ENCODE data around the gene RPL28. TPM values are rescaled to one million over a fixed set of nuclear protein-coding genes. Genes with fewer than 3 reads are reported as not detected.
"Not testable (repeated sequence)": the region's sequence is repeated elsewhere in the genome, so short reads cannot be mapped to it uniquely, and the experiment has no call there.

The RPL28 gene
- polyA plus RNA-seq, 3 donors from 2014 or later = 118 to 365 (median 350) TPM

- Mint-ChIP-seq H3K36me3 (peaks cover 0 to 4% (median 3%) of the 10 kb centered on the region in 3 donors), H3K27me3 (ENCODE audit: low read depth in 3 of 3) (peaks cover 29 to 55% (median 33%) of the 10 kb centered on the region in 3 donors), H3K4me1 (peaks cover 16 to 18% of the 10 kb centered on the region in 2 donors), H3K4me3 (peak overlapping the region; percentile 16 to 66 (median 51)), H3K9me3 (peaks cover 0 to 2% (median 0%) of the 10 kb centered on the region in 6 donors), H3K27ac (peak overlapping the region in 2 of 6 donors; percentile 25 to 33)
- no peak for DNase-seq
These were observed 55.6 kb downstream of the RPL28 start for GRCh38 chr19:55441319-55441691.

GRCh38 chr19:55441692-55442321, 56.1 kb downstream of the RPL28 start:
- Mint-ChIP-seq H3K27ac (peak overlapping the region in 1 of 6 donors; percentile 25), H3K36me3 (peaks cover 0 to 4% (median 3%) of the 10 kb centered on the region in 3 donors), H3K4me1 (peaks cover 16 to 18% of the 10 kb centered on the region in 2 donors), H3K9me3 (peaks cover 0 to 2% (median 0%) of the 10 kb centered on the region in 6 donors), H3K4me3 (peak overlapping the region; percentile 5 to 54 (median 29)), H3K27me3 (ENCODE audit: low read depth in 3 of 3) (peaks cover 26 to 55% (median 33%) of the 10 kb centered on the region in 3 donors)
- no peak for DNase-seq

DNA sequence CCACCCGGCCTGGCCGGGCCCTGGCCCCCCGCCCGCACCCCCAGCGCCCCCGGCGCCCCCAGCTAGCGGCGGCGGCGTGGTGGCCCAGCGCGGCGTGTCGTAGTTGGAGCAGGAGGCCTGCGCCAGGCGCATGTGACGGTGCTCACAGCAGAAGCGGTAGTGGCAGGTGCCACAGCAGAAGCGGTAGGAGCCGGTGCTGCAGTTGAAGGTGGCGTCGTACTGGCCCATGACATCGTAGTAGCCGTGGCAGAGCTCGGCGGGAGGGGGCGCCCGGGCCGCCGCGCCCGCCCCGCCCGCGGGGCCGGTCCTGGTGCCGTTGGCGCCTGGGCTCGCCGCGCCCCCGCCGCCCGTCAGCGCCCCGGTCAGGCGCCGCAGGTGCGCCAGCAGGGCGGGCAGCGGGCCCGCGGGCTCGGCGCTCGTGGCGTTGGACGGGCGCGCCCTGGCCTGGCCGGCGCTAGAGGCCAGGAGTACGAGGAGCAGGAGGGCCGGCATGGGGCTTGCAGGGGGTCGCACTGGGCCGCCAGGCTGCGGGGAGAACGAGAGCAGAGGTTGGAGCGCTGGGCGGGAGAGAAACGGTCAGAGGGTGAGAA, 56.7 kb downstream of the RPL28 start:
- DNase-seq = no peak
- Mint-ChIP-seq H3K27me3 (ENCODE audit: low read depth in 3 of 3) (peaks cover 22 to 51% (median 33%) of the 10 kb centered on the region in 3 donors), H3K4me1 (peaks cover 16 to 18% of the 10 kb centered on the region in 2 donors)

GRCh38 chr19:55443045-55443823, 57.5 kb downstream of the RPL28 start, which contains the start of gene SHISA7:
Gene SHISA7, minus strand, starts transcription at chr19:55443300. Its CDS starts 437 bp downstream, at chr19:55442863.
- H3K9me3 Mint-ChIP-seq = peaks cover 0 to 2% (median 0%) of the 10 kb centered on the region in 6 donors
- peaks cover 16 to 18% of the 10 kb centered on the region in 2 donors for H3K4me1 Mint-ChIP-seq
- no peak within 1 kb of the TSS for H3K4me3 Mint-ChIP-seq
- no peak within 1 kb of the TSS for H3K27ac Mint-ChIP-seq
- no peak for DNase-seq
- peaks cover 22 to 51% (median 33%) of the 10 kb centered on the region in 3 donors for H3K27me3 Mint-ChIP-seq (ENCODE audit: low read depth in 3 of 3)
- peaks cover 0 to 4% (median 3%) of the 10 kb centered on the region in 3 donors for H3K36me3 Mint-ChIP-seq

More for the DNA sequence above, 56.7 kb downstream of the RPL28 start:
- H3K27ac Mint-ChIP-seq = no peak overlapping the region
- H3K4me3 Mint-ChIP-seq = no peak overlapping the region
- H3K9me3 Mint-ChIP-seq = peaks cover 0 to 2% (median 0%) of the 10 kb centered on the region in 6 donors
- H3K36me3 Mint-ChIP-seq = peaks cover 0 to 4% (median 3%) of the 10 kb centered on the region in 3 donors

DNA sequence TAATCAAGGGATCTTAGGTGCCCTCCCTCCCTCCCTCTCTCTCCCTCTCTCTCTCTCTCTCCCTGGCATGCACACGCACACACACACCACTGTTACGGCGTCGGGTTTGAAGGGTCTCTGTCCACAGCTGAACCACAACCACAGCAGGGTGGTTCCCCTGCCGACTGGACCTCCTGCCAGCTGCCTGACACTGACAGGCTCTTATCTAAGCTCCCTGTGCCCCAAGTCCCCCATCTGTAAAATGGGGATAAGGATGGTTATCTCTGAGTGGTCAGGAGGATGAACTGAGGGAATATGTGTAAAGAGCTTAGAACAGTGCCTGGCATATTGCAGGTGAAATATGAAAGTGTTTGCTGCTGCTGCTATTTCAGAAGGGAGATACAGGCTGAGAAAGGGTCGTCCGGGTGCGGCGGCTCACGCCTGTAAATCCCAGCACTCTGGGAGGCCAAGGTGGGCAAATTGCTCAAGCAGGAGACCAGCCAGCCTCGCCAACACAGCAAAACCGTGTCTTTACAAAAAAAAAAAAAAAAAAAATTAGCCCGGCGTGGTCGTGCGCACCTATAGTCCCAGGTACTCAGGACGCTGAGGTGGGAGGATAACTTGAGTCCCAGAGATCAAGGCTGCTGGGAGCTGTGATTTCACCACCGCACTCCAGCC, 58.2 kb downstream of the RPL28 start:
- Mint-ChIP-seq H3K27me3 (ENCODE audit: low read depth in 3 of 3) (peaks cover 22 to 46% (median 33%) of the 10 kb centered on the region in 3 donors), H3K36me3 (peaks cover 0 to 4% (median 3%) of the 10 kb centered on the region in 3 donors), H3K4me3 (no peak overlapping the region), H3K27ac (peak overlapping the region in 1 of 6 donors; percentile 69), H3K9me3 (peaks cover 0 to 2% (median 0%) of the 10 kb centered on the region in 6 donors), H3K4me1 (peaks cover 16 to 18% of the 10 kb centered on the region in 2 donors)
- DNase-seq = no peak

DNA sequence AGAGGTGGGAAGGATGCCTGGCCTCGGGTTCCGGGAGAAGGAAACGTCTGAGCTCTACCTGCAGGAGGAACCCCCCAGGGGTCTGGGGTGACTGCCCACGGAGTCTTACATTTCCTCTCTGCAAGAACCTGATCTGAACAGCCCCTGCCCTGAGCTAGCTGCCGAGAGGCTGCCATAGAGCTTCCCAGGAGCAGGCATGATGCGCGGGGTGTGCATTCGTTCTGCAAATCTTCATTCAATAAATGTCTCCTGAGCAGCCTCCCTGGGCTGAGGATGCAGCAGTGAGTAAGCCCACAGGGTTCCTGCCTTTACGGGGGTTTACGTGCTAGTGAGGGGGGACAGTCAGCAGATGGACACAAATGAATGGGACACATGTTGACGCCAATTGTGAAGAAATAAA, 58.9 kb downstream of the RPL28 start:
- Mint-ChIP-seq H3K36me3 (peaks cover 0 to 4% (median 3%) of the 10 kb centered on the region in 3 donors), H3K9me3 (peaks cover 0 to 2% (median 0%) of the 10 kb centered on the region in 6 donors), H3K27ac (no peak overlapping the region), H3K27me3 (ENCODE audit: low read depth in 3 of 3) (peaks cover 20 to 40% (median 33%) of the 10 kb centered on the region in 3 donors), H3K4me3 (peak overlapping the region in 1 of 5 donors; percentile 38), H3K4me1 (peaks cover 16 to 18% of the 10 kb centered on the region in 2 donors)
- DNase-seq = no peak

DNA sequence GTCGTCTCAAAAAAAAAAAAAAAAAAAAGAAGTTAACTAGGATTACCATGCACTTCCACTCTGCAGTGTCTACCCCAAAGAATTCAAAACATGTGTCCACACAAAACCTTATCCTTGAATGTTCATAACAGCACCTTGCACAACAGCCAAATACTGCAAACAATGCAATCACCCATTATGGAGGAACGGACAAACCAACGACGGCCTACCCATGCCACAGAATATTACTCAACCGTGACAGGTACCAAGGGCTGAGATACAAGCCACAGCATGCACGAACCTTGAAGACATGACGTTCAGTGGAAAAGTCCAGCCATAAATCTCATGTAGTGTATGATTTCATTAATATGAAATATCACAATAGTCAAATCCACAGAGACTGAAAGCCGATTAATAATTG, 60.3 kb downstream of the RPL28 start:
- Mint-ChIP-seq H3K4me1 (peaks cover 13 to 14% of the 10 kb centered on the region in 2 donors), H3K36me3 (peaks cover 0 to 4% (median 3%) of the 10 kb centered on the region in 3 donors), H3K27ac (no peak overlapping the region), H3K27me3 (ENCODE audit: low read depth in 3 of 3) (peaks cover 20 to 30% (median 27%) of the 10 kb centered on the region in 3 donors), H3K9me3 (peaks cover 0 to 2% (median 0%) of the 10 kb centered on the region in 6 donors), H3K4me3 (no peak overlapping the region)
- no peak for DNase-seq

DNA sequence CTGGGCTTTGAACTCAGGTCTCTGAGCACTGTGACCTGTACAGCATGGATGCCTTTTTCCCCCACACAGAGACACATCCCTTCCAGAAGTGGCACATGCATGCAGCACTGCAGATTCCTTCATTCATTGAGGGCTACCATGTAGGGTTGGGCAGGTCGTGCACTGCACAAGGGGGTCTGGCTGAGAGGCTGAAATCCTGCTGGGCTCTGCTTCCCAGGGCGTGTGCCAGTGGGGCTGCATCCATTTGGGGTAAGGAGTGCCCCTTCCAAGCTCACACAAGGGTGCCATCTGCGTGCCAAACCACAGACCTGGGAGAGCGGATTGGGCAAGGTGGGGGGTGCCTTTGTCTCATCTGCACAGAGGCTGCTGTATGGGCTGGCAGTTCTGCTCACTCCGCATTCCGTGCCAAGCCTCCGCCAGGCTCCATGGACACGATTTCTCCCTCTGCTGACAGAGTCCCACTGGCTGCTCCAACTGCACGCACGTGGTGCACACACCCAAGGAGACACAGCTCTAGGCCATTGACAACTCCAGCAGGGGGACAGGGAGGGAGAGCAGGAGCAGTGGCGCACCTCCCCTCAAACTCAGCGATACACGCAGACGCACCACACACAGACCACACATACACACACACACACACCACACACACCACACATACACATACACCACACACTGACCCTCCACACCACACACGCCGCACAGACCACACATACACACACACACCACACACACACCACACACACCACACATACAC, 61.9 kb downstream of the RPL28 start:
- H3K36me3 Mint-ChIP-seq = peaks cover 0 to 3% (median 0%) of the 10 kb centered on the region in 3 donors
- no peak overlapping the region for H3K27ac Mint-ChIP-seq
- H3K9me3 Mint-ChIP-seq = peaks cover 0 to 2% (median 0%) of the 10 kb centered on the region in 6 donors
- DNase-seq = no peak
- peaks cover 6 to 11% of the 10 kb centered on the region in 2 donors for H3K4me1 Mint-ChIP-seq
- peaks cover 14 to 24% (median 20%) of the 10 kb centered on the region in 3 donors for H3K27me3 Mint-ChIP-seq (ENCODE audit: low read depth in 3 of 3)
- no peak overlapping the region for H3K4me3 Mint-ChIP-seq

DNA sequence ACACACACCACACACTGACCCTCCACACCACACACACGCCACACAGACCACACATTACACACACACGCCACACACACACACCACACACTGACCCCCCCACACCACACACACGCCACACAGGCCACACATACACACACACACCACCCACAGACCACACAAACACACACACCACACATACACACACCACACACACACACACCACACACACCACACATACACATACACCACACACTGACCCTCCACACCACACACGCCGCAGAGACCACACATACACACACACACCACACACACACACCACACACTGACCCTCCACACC, 62.4 kb downstream of the RPL28 start:
- H3K4me1 Mint-ChIP-seq = peaks cover 6 to 11% of the 10 kb centered on the region in 2 donors
- not testable (repeated sequence) for H3K9me3 Mint-ChIP-seq, DNase-seq, H3K4me3 Mint-ChIP-seq, H3K27ac Mint-ChIP-seq, H3K36me3 Mint-ChIP-seq
- peaks cover 13 to 22% (median 21%) of the 10 kb centered on the region in 3 donors for H3K27me3 Mint-ChIP-seq (ENCODE audit: low read depth in 3 of 3)

- H3K9me3 Mint-ChIP-seq = peaks cover 0 to 2% (median 0%) of the 10 kb centered on the region in 6 donors
- peaks cover 6 to 14% of the 10 kb centered on the region in 2 donors for H3K4me1 Mint-ChIP-seq
- no peak overlapping the region for H3K27ac Mint-ChIP-seq
- H3K36me3 Mint-ChIP-seq = peaks cover 0 to 10% (median 6%) of the 10 kb centered on the region in 3 donors
- peaks cover 9 to 15% (median 15%) of the 10 kb centered on the region in 3 donors for H3K27me3 Mint-ChIP-seq (ENCODE audit: low read depth in 3 of 3)
- no peak overlapping the region for H3K4me3 Mint-ChIP-seq
- DNase-seq = no peak
These were observed 63.7 kb downstream of the RPL28 start for GRCh38 chr19:55449469-55449868.

GRCh38 chr19:55451163-55451964, 65.6 kb downstream of the RPL28 start:
- H3K4me1 Mint-ChIP-seq = peaks cover 6 to 14% of the 10 kb centered on the region in 2 donors
- H3K9me3 Mint-ChIP-seq = no peaks in the 10 kb centered on the region
- peaks cover 7 to 11% (median 8%) of the 10 kb centered on the region in 3 donors for H3K27me3 Mint-ChIP-seq (ENCODE audit: low read depth in 3 of 3)
- no peak for DNase-seq
- H3K27ac Mint-ChIP-seq = no peak overlapping the region
- peak overlapping the region in 4 of 5 donors; percentile 17 to 63 (median 34) for H3K4me3 Mint-ChIP-seq
- H3K36me3 Mint-ChIP-seq = peaks cover 0 to 10% (median 6%) of the 10 kb centered on the region in 3 donors
